ENCODE results near the gene TNFRSF11A. TPM values are rescaled to one million over a fixed set of nuclear protein-coding genes. Genes with fewer than 3 reads are reported as not detected.

Gene TNFRSF11A
- polyA plus RNA-seq, 1 experiment = 0.06 TPM

DNA sequence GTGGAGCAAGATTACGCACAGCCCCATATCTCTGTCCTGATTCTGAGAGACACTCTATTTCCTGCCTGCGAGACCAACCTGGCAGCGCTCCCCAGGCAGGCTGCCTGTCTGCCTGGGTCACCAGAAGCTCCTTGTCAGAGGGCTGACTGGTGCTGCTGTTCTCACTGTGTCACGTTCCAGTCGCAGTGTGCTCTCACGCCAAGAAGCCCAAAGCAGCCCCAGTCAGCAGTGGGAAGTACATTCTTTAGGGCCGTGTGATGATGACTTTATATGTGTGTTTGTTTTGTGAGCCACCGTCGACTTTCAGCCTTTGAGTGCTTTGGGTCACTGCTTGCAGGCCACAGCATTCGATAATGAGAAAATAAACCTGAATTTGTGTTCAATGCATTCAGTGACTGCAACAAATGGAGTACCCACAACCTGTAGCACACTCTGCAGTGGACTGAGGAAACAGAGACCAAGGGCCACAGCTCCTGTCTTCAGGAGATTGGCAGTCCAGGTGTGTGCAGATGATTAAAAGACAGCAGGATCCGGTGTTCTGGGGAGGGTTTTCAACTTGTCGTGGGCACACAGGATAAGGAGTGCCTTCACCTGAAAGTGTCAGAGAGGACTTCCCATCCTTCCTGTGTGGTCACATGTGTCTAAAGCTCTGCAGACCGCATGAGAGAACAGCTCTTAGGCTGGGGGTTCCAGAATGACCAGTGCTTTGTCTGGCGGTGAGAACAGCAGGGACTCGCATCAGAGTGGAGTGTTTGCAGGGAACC, 4.8 kb downstream of the TNFRSF11A start:
- no peak overlapping the region for H3K4me3 ChIP-seq (ENCODE audit: low read depth, low read length)
- TF ChIP-seq, protein P1, sequence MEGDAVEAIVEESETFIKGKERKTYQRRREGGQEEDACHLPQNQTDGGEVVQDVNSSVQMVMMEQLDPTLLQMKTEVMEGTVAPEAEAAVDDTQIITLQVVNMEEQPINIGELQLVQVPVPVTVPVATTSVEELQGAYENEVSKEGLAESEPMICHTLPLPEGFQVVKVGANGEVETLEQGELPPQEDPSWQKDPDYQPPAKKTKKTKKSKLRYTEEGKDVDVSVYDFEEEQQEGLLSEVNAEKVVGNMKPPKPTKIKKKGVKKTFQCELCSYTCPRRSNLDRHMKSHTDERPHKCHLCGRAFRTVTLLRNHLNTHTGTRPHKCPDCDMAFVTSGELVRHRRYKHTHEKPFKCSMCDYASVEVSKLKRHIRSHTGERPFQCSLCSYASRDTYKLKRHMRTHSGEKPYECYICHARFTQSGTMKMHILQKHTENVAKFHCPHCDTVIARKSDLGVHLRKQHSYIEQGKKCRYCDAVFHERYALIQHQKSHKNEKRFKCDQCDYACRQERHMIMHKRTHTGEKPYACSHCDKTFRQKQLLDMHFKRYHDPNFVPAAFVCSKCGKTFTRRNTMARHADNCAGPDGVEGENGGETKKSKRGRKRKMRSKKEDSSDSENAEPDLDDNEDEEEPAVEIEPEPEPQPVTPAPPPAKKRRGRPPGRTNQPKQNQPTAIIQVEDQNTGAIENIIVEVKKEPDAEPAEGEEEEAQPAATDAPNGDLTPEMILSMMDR (IDR thresholded peaks at IDR 0.05; ENCODE audit: insufficient read depth, low read depth, low read length) = no peak
- ChIA-PET CTCF (interaction anchor here (0.7 kb wide), 1 partner anchor 83 kb away, joined by 3 read pairs; no protein-coding TSS in a partner anchor), POLR2A (no interaction called here)
- H3K36me3 ChIP-seq (ENCODE audit: control insufficient read depth, insufficient read depth, low read length) = no peaks in the 10 kb centered on the region
- DNase-seq (ENCODE audit: low read depth) = peak; percentile 8
- peaks cover 28% of the 10 kb centered on the region for H3K27me3 ChIP-seq (ENCODE audit: control insufficient read depth, insufficient read depth, low read length)

GRCh38 chr18:62330650-62331049, 5.5 kb downstream of the TNFRSF11A start:
- no peak for DNase-seq (ENCODE audit: low read depth)
- no peak overlapping the region for H3K4me3 ChIP-seq (ENCODE audit: low read depth, low read length)
- ChIA-PET CTCF (no interaction called here), POLR2A (no interaction called here)
- TF ChIP-seq, protein P1 (IDR thresholded peaks at IDR 0.05; ENCODE audit: insufficient read depth, low read depth, low read length) = no peak
- H3K36me3 ChIP-seq (ENCODE audit: control insufficient read depth, insufficient read depth, low read length) = no peaks in the 10 kb centered on the region
- H3K27me3 ChIP-seq (ENCODE audit: control insufficient read depth, insufficient read depth, low read length) = peaks cover 24% of the 10 kb centered on the region

DNA sequence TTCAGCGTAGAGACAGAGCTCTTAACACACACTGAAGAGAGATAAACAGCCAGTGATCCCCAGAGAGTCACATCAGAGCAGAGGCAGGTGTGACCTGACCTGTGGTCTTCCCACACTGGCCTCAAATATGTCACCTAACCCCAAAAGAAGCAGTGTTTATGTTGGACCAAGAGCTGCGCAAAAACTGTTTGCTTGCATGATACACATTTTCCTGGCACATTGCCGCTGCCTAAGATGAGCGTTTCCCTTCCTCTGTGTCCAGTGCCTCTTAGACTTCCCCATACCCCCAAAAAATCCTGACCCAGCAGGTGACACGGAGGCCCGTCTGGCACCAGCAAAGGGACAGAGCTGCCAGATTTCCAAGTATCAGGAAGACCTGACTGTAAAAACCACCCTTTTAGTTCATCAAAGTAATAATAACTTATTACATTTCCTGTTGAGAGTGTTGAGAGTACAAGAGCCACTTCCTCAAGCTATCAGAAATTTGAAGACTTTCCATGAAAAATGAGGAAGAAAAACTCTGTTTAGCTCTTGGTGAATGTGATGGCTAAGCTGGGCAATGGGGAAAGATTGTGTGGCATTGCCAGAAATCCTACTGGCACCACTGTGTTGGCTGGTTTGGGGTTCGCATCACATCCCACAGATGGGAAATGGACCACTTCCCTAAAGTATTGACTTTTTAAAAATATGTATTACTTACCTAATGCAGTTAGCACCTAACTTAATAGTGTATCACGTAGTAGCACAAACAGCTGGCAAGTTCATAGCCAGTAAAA, 6.7 kb downstream of the TNFRSF11A start:
- TF ChIP-seq, protein P1 (IDR thresholded peaks at IDR 0.05; ENCODE audit: insufficient read depth, low read depth, low read length) = no peak
- DNase-seq (ENCODE audit: low read depth) = no peak
- POLR2A ChIA-PET = no interaction called here
- CTCF ChIA-PET = interaction anchor here (0.6 kb wide), 1 partner anchor 33 kb away, joined by 3 read pairs; no protein-coding TSS in a partner anchor
- Histone ChIP-seq H3K27me3 (ENCODE audit: control insufficient read depth, insufficient read depth, low read length) (peaks cover 15% of the 10 kb centered on the region), H3K4me3 (ENCODE audit: low read depth, low read length) (no peak overlapping the region), H3K36me3 (ENCODE audit: control insufficient read depth, insufficient read depth, low read length) (no peaks in the 10 kb centered on the region)

- POLR2A ChIA-PET = no interaction called here
- Histone ChIP-seq H3K4me3 (ENCODE audit: low read depth, low read length) (no peak overlapping the region), H3K27me3 (ENCODE audit: control insufficient read depth, insufficient read depth, low read length) (peaks cover 11% of the 10 kb centered on the region), H3K36me3 (ENCODE audit: control insufficient read depth, insufficient read depth, low read length) (no peaks in the 10 kb centered on the region)
- TF ChIP-seq, protein P1 (IDR thresholded peaks at IDR 0.05; ENCODE audit: insufficient read depth, low read depth, low read length) = no peak
- CTCF ChIA-PET = no interaction called here
- DNase-seq (ENCODE audit: low read depth) = no peak
Measured at GRCh38 chr18:62332431-62332830, 7.3 kb downstream of the TNFRSF11A start.

GRCh38 chr18:62332964-62333695, 8.0 kb downstream of the TNFRSF11A start:
- no peak overlapping the region for H3K4me3 ChIP-seq (ENCODE audit: low read depth, low read length)
- H3K27me3 ChIP-seq (ENCODE audit: control insufficient read depth, insufficient read depth, low read length) = peaks cover 7% of the 10 kb centered on the region
- ChIA-PET POLR2A (no interaction called here), CTCF (interaction anchor here (0.7 kb wide), 1 partner anchor 176 kb away, joined by 6 read pairs; no protein-coding TSS in a partner anchor)
- no peak for DNase-seq (ENCODE audit: low read depth)
- no peaks in the 10 kb centered on the region for H3K36me3 ChIP-seq (ENCODE audit: control insufficient read depth, insufficient read depth, low read length)
- TF ChIP-seq, protein P1 (IDR thresholded peaks at IDR 0.05; ENCODE audit: insufficient read depth, low read depth, low read length) = no peak
